NCI-H2107 (cell line): ENCODE measurements around the gene XKR7.
"Not testable (repeated sequence)": the region's sequence is repeated elsewhere in the genome, so short reads cannot be mapped to it uniquely, and the experiment has no call there.

Experiments used
- DNase-seq: peaks from one replicate; lab custom pipeline; 2025; lab: John Stamatoyannopoulos, UW

Gene XKR7

DNA sequence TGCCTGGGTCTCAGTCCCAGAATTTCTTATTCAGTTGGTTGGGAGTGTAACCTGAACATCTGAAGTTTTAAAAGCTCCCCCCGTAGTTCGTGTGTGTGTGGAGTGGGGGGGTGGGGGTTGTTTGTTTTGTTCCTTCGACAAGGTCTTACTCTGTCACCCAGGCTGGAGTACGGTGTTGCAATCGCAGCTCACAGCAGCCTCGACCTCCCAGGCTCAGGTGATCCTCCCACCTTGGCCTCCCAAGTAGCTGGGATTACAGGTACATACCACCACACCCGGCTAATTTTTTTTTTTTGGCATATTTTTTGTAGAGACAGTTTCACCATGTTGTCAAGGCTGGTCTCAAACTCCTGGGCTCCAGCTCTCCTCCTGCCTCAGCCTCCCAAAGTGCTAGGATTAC is 45.4 kb downstream of the XKR7 start:
- no peak for DNase-seq

DNA sequence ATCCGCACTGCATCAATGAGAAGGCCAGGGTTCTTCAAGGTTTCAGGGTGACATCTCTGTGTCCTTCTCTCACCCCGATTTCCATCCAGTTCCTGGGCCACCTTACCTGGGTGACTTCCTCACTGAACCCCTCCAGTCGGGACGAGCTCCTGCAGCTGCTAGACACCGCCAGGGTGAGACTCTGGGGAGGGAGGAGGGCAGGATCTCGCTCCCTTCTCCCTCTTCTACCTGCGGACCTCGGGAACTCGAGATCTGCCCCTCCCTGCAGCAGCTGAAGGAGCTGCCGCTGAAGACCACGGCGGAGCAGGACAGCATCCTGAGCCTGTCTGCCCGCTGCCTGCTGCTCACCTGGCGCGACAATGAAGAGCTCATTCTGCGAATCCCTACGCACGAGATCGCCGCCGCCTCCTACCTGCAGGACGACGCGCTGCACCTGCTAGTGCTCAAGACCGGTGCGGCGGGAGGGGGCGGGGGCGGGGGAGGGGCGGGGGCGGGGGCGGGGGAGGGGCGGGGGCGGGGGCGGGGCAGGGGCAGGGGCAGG is 49.8 kb downstream of the XKR7 start:
- peak; percentile 42 for DNase-seq

DNA sequence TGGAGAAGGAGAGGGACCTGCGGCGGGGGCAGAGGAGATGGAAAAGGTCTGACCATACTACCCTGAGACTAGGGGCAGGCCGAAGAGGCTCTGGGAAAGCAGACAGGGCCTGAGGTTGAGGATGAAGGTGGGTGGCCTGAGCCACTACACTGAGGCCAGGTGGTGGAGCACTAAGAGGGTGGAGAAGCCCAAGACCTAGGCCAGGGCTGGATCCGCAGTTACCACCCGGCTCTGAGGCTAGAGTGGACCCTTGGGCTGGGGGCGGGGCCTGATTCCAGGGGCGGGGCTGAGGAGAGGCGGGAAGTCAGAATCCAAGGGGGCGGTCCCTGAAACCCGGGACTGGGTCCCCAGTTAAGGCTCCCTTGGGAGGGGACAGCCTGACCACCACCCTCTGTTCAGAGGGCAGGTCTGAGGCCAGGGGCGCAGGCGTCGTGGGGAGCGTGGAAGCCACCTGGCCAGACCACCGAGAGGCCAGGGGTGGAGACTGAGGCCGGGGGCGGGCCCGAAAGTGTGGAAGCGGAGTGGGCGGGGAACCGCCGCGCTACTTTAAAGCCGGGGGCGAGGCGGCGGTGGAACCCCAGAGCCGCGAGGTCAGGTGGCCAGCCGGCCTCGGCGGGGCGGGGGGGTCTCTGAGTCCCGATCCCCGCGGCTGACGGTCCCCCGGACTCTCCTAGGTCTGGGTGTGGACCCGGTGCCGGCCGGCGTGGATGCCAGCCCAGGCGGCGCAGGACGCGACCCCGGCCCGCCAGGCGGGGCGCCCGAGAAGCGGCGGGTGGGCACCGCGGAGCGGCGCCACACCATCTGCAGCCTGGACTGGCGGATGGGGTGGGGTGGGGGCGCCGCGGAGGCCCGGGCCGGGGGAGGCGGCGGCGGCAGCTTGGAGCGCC is 50.6 kb downstream of the XKR7 start:
- DNase-seq: peak; percentile 33

DNA sequence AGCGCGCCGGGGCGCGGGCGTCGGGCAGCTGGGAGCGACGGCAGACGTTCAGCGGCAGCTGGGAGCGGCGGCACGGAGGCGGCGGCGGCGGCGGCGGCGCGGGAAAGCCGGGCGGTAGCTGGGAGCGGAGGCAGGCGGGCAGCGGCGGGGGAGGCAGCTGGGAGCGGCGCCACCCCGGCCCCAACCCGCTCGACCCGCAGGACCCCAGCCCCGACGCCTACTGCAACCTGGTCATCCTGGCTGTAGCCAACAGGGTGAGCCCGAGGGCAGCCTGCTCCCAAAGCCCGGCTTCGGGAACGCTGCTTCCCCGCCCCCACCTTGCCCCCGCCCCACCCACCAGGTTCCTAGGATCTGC is 51.2 kb downstream of the XKR7 start:
- no peak for DNase-seq

DNA sequence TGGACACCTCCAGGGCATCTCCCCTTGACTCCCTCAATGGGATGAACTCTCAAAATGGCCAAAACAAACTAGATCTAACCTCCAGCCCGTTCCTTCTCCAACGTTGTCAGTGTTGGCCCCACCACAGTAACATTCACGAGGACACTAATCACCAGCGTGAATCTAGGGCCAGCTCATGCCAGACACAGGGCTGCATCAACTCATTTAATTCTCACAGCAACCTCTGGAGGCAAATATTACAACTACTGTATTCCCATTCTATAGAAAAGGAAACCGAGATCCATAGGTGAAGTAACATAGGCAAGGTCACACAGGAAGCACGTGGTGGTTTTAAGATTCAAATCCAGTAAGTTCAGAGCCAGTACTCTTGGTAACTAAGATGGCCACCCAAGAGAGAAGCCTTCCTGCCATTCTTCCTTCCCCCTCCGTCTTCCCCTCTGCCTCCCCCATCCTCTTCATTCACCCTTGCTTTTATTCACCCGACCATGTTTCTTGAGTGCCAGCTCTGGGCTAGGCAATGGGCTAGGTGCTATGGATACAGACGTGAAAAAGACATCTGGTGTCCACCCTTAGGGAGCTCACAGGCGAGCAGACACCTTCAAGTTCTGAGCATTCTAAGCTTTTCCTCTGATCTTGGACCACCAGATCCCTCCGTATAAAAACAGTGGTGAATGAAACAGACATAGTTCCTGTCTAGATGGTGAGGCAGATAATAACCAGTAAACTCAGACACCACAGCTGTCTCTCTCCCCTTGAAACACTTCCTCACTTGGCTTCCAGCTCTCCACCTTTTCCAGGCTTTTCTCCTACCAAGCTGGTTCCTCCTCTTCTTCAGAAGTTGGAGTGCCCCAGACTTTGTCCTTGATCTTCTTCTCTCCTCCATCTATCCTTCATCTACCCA is 51.9 kb downstream of the XKR7 start:
- DNase-seq: no peak

DNA sequence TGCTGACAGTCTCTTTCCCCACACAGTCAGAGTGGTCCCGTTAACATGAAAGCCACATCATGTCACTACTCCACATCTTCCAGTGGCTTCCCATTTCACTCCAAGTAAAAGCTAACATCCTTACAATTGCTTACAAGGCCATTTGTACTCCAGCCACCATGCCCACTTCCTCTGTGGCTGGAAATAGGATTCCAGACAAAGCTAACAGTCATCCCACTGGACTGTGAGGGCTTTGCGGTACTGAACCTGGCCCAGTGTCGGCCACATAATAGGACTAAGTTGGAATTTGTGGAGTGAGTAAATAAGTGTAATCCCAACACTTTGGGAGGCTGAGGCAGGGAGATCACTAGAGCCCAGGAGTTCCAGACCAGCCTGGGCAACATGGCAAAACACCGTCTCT is 53.1 kb downstream of the XKR7 start:
- DNase-seq: no peak

DNA sequence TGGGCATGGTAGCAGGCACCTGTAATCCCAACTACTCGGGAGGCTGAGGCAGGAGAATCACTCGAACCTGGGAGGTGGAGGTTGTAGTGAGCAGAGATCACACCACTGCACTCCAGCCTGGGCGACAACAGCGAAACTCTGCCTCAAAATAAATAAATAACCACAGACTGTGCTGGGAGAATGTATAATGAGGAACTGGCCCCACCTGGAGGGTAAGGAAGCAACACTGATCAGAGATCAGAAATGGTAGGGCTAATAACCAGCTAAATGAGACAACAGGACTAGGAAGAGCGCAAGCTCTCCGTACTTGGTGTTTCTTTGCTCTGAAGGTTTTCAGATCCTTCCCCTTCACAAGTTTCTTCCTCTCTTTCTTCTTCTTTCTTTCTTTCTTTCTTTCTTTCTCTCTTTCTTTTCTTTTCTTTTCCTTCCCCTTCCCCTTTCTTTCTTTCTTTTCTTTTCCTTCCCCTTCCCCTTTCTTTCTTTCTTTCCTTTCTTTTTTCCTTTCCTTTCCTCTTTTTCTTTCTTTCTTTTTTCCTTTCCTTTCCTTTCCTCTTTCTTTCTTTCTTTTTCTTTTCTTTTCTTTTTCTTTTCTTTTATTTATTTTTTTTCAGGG is 56.8 kb downstream of the XKR7 start:
- no peak for DNase-seq

DNA sequence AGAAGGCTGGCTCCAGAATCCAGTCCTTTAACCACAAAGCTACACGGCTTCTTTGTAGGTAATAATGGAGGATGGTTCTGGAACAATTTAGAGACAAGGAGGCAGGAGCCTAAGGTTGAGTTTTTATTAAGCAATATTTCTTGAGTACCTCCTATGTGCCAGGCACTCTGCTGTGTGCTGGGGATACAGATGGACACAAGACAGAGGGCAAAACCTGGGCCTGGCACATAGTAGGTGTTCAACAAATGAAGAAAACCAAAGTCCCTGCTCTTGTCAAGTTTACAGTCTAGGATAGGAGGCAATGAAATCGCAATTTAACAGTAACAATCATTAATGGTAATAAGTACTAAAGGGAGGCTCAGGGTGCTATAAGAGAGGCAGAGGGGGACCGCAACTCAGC is 59.7 kb downstream of the XKR7 start:
- DNase-seq: no peak

DNA sequence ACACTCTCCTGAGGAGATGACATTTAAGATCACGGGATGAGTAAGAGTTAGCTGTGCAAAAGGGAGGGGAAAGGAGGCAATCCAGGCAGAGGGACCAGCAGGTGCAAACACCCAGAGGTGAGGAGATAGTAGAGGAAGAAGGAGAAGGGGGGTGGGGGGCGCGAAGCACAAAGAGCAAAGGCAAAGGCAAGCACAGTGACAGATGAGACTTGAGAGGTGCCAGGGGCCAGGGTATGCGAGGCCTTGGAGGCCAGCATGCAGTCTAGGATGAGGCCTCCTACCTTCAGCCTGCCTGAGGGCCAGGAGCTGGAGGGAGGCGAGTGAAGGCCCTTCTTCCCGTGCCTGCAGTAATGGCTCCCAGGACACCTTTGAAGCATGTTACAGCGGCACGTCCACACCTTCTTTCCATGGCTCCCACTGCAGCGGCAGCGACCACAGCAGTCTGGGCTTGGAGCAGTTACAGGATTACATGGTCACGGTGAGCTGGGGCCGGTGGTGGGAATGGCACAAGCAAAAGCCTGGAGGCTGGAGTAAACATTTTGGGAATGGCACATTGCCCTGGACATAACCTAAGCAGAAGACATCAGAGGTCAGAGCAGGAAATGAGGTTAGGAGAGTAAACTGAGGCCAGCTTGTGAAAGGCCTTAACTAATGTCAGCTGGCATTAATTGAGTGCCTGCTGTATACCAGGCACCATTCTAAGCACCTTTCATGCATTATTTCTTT is 60.9 kb downstream of the XKR7 start:
- no peak for DNase-seq

DNA sequence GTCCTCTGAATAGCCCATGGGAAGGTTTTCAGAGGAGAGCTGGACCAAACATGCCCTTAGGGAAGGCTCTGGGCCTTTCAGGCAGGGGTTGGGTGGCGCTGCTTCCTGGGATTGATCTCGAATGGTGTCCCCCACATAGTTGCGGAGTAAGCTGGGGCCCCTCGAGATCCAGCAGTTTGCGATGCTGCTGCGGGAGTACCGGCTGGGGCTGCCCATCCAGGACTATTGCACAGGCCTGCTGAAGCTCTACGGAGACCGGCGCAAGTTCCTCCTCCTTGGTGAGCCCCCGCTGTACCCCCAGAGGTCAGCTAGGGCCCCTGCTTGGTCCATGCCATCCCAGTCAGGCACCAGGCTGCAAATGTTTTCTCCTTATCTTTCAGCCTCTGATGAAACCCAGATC is 61.6 kb downstream of the XKR7 start:
- DNase-seq: no peak

DNA sequence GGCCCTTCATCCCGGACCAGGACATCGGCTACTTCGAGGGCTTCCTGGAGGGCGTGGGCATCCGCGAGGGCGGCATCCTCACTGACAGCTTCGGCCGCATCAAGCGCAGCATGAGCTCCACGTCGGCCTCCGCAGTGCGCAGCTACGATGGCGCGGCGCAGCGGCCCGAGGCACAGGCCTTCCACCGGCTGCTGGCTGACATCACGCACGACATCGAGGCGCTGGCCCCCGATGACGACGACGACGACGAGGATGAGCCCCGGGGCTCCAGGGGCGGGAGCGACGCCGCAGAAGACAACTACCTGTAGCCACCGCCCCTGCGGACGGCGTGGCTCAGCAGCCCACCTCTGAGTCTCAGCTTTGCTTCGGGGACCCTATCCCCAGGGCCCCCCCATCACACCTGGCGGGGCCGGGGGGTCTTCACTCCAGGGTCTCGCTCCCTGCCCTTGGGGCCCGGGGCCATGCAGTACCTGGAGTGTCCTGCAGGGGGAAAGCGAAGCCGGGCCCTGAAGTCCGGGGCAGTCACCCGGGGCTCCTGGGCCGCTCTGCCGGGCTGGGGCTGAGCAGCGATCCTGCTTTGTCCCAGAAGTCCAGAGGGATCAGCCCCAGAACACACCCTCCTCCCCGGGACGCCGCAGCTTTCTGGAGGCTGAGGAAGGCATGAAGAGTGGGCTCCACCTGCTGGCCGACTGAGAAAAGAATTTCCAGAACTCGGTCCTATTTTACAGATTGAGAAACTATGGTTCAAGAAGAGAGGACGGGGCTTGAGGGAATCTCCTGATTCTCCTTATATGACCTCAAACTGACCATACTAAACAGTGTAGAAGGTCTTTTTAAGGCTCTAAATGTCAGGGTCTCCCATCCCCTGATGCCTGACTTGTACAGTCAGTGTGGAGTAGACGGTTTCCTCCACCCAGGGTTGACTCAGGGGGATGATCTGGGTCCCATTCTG is 63.3 kb downstream of the XKR7 start:
- no peak for DNase-seq

DNA sequence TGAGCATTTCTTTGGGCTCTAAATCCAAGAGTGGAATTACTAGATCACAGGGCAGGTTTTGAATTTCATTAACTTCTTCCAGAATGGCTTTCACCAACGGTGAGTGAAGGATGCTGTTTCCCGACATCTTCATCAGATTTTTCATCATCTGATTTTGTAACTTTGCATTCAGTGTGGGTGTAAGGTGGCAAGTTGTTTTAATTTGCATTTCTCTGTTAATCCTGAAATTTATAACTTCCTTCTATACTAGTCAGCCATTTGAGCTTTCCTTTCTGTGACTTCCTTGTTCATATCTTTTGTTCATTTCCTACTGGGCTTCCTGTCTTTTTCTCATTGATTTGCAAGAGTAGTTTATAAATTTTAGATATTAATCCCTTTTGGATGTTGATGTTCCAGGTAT is 65.4 kb downstream of the XKR7 start:
- DNase-seq: no peak

DNA sequence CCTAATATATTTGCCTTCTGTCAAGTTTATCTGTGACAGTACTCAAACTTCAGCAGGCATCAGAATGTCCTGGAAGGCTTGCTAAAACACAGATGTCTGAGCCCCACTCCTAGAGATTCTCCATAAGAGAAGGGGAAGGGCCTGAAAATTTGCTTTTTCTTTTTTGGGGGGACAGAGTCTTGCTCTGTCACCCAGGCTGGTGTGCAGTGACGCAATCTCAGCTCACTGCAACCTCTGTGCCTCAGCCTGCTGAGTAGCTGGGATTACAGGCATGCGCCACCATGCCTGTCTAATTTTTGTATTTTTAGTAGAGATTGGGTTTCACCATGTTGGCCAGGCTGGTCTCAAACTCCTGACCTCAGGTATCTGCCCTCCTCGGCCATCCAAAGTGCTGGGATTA is 65.8 kb downstream of the XKR7 start:
- DNase-seq: not testable (repeated sequence)

DNA sequence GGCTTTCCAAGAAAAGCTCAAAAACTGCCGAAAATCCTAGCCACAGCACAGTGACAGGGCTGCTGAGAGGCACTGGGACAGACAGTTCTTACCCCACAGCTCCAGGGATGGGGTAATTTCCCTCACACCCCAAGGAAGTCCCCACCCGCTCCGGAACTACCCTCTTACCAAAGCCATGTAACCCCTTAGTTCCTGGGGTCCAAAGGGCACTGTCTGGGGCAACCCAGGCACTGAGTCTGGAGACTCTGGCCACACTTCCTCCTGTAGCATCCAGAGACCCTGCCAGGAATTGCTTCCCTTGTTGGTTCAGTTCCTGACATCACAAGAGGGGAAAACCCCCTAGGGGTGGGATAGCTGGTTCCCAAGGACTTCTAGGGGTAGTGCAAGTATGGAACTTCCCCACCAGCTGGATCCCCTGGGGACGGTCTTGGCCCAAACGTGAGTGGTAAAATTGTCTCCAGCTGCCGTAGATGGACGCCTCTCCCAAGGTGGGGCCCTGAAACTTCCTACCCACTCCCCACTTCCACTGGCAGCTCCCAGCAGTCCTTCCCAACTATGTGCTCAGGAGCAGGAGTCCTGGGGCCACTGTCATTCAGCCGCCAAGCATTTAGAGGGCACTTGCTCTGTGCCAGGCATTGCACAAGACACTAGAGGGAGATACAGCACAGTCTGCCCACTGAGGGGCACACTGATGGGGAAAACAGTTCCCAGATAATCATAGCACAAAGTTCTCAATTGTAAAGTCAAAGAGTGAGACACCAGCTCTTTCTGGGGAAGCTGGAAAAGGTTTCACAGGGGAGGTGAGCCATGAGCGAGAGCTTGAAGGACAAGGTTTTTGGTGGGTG is 66.9 kb downstream of the XKR7 start:
- DNase-seq: no peak

DNA sequence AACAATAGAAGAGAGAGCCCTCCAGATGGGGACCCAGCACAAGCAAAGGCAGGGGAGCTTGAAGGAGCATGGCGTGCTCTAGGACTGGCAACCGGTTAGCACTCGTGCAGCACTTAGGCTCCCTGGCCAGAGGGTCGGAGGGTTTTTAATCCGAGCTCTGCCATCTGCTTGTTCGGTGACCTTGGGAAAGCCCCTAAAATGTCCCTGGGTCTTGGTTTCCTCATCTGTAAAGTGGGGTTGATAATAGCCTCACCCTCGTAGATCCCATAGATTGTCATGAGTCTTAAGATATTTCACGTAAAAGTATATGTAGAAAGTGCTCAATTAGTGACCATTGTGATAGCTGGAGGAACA is 67.5 kb downstream of the XKR7 start:
- no peak for DNase-seq

DNA sequence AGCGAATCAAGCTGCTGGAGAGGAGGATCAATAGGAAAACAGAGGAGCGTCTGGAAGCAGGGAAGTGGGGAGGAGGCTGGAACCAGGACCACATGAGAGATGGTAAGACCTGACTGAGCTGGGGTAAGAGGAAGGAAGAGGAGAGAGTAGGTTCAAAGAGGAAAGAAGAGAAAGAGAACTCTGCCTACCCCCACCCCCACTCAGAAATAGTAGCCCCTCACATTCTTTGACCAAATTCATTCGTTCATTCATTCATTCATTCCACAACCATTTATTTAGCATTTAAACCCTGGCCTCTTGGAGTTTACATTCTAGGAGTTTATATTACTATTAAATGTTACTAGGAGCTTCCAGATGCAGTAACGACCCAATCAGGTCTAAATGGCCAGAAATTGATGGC is 68.3 kb downstream of the XKR7 start:
- DNase-seq: no peak

DNA sequence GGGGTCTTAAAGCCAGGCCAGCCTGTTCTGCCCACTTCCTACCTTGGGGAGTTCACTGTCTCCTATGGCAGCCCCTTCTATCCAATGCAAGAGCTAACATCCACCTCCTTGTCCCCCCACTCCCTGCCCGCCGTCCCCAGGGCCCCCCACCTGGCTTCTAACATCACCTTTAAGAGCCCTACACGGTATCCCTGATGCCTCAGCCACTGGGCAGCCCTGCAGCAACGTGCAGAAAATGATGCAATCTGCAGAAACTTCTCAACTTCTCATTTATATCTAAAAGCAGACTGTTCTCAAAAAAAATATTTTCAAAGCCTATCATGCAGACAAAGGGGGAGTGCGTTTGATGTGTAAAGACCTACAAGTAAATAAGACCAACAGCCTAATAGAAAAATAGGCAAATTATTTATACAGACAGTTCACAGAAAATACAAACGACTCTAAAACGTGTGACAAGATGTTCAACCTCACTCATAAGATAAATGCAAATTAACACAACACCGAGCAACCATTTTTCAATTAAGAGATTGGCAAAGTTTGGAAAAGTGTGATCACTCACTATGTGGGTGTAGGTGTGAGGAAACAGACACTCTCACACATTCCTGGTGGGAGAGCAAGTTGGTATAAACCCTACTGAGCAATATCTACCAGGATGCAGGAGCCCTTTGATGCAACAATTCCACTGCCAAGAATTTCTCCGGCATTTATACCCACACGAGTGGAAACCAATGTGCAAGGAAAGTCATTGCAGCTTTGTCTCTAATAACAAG is 69.0 kb downstream of the XKR7 start:
- no peak for DNase-seq

DNA sequence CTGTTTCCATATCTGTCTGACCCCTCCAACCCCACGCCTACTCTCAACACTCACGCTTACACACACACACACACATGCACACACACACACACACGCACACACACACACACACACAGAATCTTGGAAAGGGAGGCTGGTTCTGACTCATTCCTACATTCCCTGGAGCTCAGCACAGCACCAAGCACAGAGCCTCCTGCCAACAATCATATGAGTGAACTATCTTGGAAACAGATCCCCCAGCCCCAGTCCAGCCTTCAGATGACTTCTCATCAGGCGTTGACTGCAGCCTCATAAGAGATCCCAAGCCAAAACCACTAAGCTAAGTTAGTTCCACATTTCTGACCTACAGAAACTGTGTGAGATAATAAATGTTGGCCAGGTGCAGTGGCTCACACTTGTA is 70.0 kb downstream of the XKR7 start:
- no peak for DNase-seq
